ENCODE measurements around the gene PCNT. TPM values are rescaled to one million over a fixed set of nuclear protein-coding genes. Genes with fewer than 3 reads are reported as not detected.

Gene PCNT
- total and polyA plus RNA-seq, 2 of the 8 experiments (the other 6 are each of a cell fraction or from before 2014, with no cell fraction given): 9.9 to 45.1 TPM

- Histone ChIP-seq H3K4me1 (replicated peaks in 1 of 4; ENCODE audit: control insufficient read depth in 3 of 4, insufficient read depth in 4 of 4, low read length in 3 of 4) (no peaks in the 10 kb centered on the region), H2BK20ac (ENCODE audit: low read length) (no peak overlapping the region), H3K27me3 (replicated peaks in 1 of 4; ENCODE audit: control insufficient read depth in 3 of 4, extremely low read depth in 1 of 4, insufficient read depth in 3 of 4, low read length in 3 of 4) (no peaks in the 10 kb centered on the region), H3K4me3 (ENCODE audit: extremely low read depth in 1 of 4, insufficient read depth in 2 of 4, low read depth in 3 of 4, low read length in 4 of 4) (no peak overlapping the region), H2BK12ac (ENCODE audit: low read depth, low read length) (no peak overlapping the region), H3K27ac (ENCODE audit: low read depth, low read length) (no peak overlapping the region), H3K56ac (replicated peaks; ENCODE audit: insufficient read length, low read depth, low read length) (no peak overlapping the region), H3K23me2 (ENCODE audit: low read depth, low read length) (no peaks in the 10 kb centered on the region), H3K18ac (ENCODE audit: extremely low read depth, low read length) (no peak overlapping the region), H2BK120ac (replicated peaks; ENCODE audit: low read depth, low read length) (no peak overlapping the region), H3K79me2 (ENCODE audit: control insufficient read depth in 1 of 2, insufficient read depth in 2 of 2, low read length in 2 of 2) (no peaks in the 10 kb centered on the region), H4K91ac (replicated peaks; ENCODE audit: insufficient read length, low read length) (no peak overlapping the region), H3K23ac (ENCODE audit: insufficient read length) (no peak overlapping the region), H2AK5ac (ENCODE audit: low read depth, low read length) (no peak overlapping the region), H4K5ac (ENCODE audit: insufficient read length, low read depth, low read length) (no peak overlapping the region), H4K20me1 (replicated peaks in 1 of 2; ENCODE audit: control insufficient read depth in 1 of 2, insufficient read depth in 2 of 2, low read length in 2 of 2) (peaks cover 0 to 15% of the 10 kb centered on the region in 2 experiments), H3K36me3 (ENCODE audit: control insufficient read depth in 2 of 4, insufficient read depth in 4 of 4, low read length in 3 of 4) (peaks cover 25 to 47% (median 42%) of the 10 kb centered on the region in 4 experiments), H3K79me1 (ENCODE audit: low read depth, low read length) (no peaks in the 10 kb centered on the region; the same call in 1 of the 2 replicates), H2BK15ac (ENCODE audit: low read length) (no peak overlapping the region), H2AFZ (ENCODE audit: low read length) (no peak overlapping the region), H4K8ac (ENCODE audit: extremely low read depth, insufficient read depth, low read length) (no peak overlapping the region), H2BK5ac (ENCODE audit: low read depth, low read length) (no peak overlapping the region), H3K14ac (ENCODE audit: insufficient read length) (no peak overlapping the region), H3K9me3 (ENCODE audit: insufficient read depth in 2 of 2, low read depth in 1 of 2, low read length in 1 of 2) (no peaks in the 10 kb centered on the region), H3K9ac (replicated peaks in 1 of 4; ENCODE audit: extremely low read depth in 1 of 4, low read depth in 3 of 4, low read length in 3 of 4) (no peak overlapping the region), H3K4ac (replicated peaks; ENCODE audit: insufficient read length, low read depth, low read length) (no peak overlapping the region), H3K4me2 (ENCODE audit: insufficient read depth in 1 of 2, low read depth in 2 of 2, low read length in 2 of 2) (no peak overlapping the region)
- DNase-seq (ENCODE audit: low read depth in 1 of 2, low spot score in 2 of 2) (no peak), FAIRE-seq (no peak)
- POLR2A ChIA-PET (ENCODE audit: partially characterized antibody): no interaction called here
- WGBS, 2 experiments (ENCODE audit: extremely low coverage in 1 of 2, insufficient coverage in 1 of 2, insufficient read length in 1 of 2, insufficient replicate concordance in 2 of 2, low coverage in 1 of 2, low lambda C conversion rate in 2 of 2, missing lambda C conversion rate in 1 of 2): 89% methylated on average over 23 of the region's 23 CpGs; no CpG with 5 or more reads in 1 of the 2 experiments
- CTCF ChIA-PET (ENCODE audit: partially characterized antibody): no interaction called here
- TF ChIP-seq RXRA (IDR thresholded peaks at IDR 0.05; ENCODE audit: insufficient read depth, low read depth, low read length) (no peak), ATF3 (IDR thresholded peaks at IDR 0.05; ENCODE audit: insufficient read depth, low read depth, low read length) (no peak), SIN3A (conservative IDR thresholded peaks at IDR 0.05 in 1 of 2, IDR thresholded peaks at IDR 0.05 in 1 of 2; ENCODE audit: low read depth in 1 of 2, low read length in 2 of 2) (no peak), POLR2A (IDR thresholded peaks at IDR 0.05; ENCODE audit: control extremely low read depth in 1 of 2, low read depth in 2 of 2, low read length in 2 of 2) (no peak), TBP (IDR thresholded peaks at IDR 0.05; ENCODE audit: low read depth, low read length) (no peak), HDAC2 (IDR thresholded peaks at IDR 0.05; ENCODE audit: borderline replicate concordance in 1 of 2, low read depth in 2 of 2, low read length in 2 of 2) (no peak), KDM1A (IDR thresholded peaks at IDR 0.05; ENCODE audit: borderline replicate concordance, low read length) (no peak), RNF2 (IDR thresholded peaks at IDR 0.05; ENCODE audit: borderline replicate concordance, low read depth, low read length, missing control alignments, poor library complexity, severe bottlenecking) (no peak), GTF2F1 (IDR thresholded peaks at IDR 0.05; ENCODE audit: borderline replicate concordance, low read depth, low read length) (no peak), SP1 (IDR thresholded peaks at IDR 0.05; ENCODE audit: low read depth, low read length) (no peak), KDM5A (IDR thresholded peaks at IDR 0.05; ENCODE audit: low read length) (no peak), POU5F1 (IDR thresholded peaks at IDR 0.05; ENCODE audit: low read depth, low read length) (no peak)
Measured at GRCh38 chr21:46356494-46357334, 32.8 kb downstream of the PCNT start.
